SU-DHL-6 (cell line): ENCODE measurements around the gene KCTD6.

ENCODE experiments used
- EZH2phosphoT487 ChIP-seq: fragments of 200-600 bp; sonication (generic), shearing (Covaris generic); conservative IDR thresholded peaks from 2 replicates; pipeline ENCODE4 v1.6.1; 2018; ENCODE audit warnings: mild to moderate bottlenecking, antibody characterized with exemption, low read length, moderate library complexity, mixed read lengths
- TF ChIP-seq, protein P1 (sequence below): fragments of 200-600 bp; sonication (generic); IDR thresholded peaks from one replicate; pipeline ENCODE4 v1.5.1; 2017; ENCODE audit warnings: antibody characterized with exemption, mild to moderate bottlenecking, low read length, moderate library complexity; ENCODE audit not compliant: insufficient read depth, poor library complexity, severe bottlenecking

- TF ChIP-seq, protein P1, sequence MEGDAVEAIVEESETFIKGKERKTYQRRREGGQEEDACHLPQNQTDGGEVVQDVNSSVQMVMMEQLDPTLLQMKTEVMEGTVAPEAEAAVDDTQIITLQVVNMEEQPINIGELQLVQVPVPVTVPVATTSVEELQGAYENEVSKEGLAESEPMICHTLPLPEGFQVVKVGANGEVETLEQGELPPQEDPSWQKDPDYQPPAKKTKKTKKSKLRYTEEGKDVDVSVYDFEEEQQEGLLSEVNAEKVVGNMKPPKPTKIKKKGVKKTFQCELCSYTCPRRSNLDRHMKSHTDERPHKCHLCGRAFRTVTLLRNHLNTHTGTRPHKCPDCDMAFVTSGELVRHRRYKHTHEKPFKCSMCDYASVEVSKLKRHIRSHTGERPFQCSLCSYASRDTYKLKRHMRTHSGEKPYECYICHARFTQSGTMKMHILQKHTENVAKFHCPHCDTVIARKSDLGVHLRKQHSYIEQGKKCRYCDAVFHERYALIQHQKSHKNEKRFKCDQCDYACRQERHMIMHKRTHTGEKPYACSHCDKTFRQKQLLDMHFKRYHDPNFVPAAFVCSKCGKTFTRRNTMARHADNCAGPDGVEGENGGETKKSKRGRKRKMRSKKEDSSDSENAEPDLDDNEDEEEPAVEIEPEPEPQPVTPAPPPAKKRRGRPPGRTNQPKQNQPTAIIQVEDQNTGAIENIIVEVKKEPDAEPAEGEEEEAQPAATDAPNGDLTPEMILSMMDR, result no peak
- no peak for TF ChIP-seq EZH2phosphoT487
These were observed 45.8 kb downstream of the KCTD6 start for GRCh38 chr3:58537412-58538301.
